ENCODE results near the gene C2CD3. TPM values are rescaled to one million over a fixed set of nuclear protein-coding genes. Genes with fewer than 3 reads are reported as not detected.

Gene C2CD3
- total RNA-seq, 4 donors from 2014 or later = 16.8 to 50.3 (median 29.0) TPM

DNA sequence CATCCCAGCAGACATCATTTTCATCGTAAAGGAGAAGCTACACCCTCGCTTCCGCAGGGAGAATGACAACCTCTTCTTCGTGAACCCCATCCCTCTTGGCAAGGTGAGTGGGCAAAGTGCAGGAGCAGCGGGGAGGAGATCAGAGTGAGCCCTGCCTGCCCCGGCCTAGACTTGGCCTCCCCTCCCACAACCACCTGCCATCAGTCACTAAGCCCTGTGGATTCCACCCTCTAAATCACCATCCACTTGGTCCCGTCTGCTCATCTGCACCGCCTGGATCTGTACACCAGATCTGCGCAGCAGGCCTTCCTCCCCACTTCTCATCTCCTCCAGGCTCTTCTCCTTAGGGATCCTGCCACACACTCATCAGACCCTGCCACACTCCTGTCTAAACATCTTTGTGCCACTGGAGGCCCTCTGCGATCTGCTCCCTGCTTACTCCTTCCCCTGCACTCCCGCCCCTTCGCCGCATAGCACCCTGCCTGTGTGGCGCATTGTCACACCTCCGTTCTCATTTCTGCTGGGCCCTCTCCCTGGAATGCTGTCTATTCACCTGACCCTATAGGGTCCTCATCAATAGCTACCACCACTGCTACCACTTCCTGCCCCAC is 202.3 kb downstream of the C2CD3 start:
- Histone ChIP-seq H3K9me3 (no peaks in the 10 kb centered on the region), H3K27ac (no peak overlapping the region), H3K27me3 (no peaks in the 10 kb centered on the region), H3K4me3 (no peak overlapping the region), H3K4me1 (peaks cover 0 to 6% (median 3%) of the 10 kb centered on the region in 4 donors), H3K36me3 (no peaks in the 10 kb centered on the region)
- TF ChIP-seq POLR2A (IDR thresholded peaks at IDR 0.05) = no peak
- TF ChIP-seq, protein P1, sequence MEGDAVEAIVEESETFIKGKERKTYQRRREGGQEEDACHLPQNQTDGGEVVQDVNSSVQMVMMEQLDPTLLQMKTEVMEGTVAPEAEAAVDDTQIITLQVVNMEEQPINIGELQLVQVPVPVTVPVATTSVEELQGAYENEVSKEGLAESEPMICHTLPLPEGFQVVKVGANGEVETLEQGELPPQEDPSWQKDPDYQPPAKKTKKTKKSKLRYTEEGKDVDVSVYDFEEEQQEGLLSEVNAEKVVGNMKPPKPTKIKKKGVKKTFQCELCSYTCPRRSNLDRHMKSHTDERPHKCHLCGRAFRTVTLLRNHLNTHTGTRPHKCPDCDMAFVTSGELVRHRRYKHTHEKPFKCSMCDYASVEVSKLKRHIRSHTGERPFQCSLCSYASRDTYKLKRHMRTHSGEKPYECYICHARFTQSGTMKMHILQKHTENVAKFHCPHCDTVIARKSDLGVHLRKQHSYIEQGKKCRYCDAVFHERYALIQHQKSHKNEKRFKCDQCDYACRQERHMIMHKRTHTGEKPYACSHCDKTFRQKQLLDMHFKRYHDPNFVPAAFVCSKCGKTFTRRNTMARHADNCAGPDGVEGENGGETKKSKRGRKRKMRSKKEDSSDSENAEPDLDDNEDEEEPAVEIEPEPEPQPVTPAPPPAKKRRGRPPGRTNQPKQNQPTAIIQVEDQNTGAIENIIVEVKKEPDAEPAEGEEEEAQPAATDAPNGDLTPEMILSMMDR (IDR thresholded peaks at IDR 0.05) = no peak
- DNase-seq = no peak

DNA sequence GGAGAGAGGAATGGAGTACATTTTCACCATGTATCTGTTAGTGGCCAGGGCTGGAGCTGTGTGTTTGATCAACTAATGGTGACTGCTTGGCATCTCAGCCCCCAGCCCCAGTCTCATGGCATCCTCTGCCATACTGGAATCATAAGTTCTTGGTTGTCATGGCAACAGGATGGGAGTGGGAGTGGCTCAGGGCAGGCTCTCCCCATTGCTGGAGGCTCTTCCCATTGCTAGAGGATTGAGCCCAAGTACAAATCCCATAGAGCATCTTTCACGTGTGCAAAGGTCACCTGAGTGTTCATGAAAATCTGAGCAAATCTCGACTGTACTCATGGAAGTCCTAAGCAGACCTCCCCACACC is 205.1 kb downstream of the C2CD3 start:
- DNase-seq = no peak
- TF ChIP-seq POLR2A (IDR thresholded peaks at IDR 0.05) = no peak
- TF ChIP-seq, protein P1 (IDR thresholded peaks at IDR 0.05) = no peak
- no peak overlapping the region for H3K4me3 ChIP-seq

DNA sequence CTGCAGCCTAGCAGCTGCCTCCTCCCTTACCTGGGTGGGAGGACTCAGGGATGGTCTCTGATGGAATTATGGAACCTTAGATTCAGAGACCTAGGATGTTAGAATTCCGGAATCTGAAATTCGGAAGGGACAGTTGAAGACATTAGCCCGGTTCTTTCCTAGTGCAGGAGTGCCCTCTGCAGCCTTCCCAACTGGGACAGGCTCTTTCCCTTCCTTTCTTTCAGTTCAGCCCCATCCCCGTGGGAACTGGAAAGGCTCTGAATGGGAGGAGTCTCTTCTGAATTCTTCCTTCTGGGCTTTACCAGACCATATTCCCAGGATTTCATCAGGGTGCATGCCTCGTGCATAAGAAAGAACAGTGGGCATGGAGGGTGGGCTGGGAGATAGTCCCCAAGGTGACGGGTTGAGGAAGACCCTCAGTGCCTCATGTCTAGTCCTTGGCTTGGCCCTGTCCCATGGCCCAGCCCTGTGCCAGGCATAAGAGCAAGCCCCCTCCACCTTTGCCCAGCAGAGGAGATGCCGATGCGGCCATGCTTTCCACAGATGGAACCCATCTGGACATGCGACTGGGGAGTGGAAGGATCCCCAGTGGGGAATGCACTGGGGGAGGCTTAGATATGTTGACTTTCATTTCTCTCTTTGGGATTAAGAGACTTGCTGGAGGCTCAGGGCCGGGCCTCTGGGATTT is 205.6 kb downstream of the C2CD3 start:
- H3K4me3 ChIP-seq = no peak overlapping the region
- TF ChIP-seq, protein P1 (IDR thresholded peaks at IDR 0.05) = no peak
- no peak for TF ChIP-seq POLR2A (IDR thresholded peaks at IDR 0.05)
- peak in 1 of 3 donors; percentile 41 for DNase-seq
- H3K36me3 ChIP-seq = no peaks in the 10 kb centered on the region
- H3K9me3 ChIP-seq = no peaks in the 10 kb centered on the region
- H3K4me1 ChIP-seq = peaks cover 0 to 3% (median 0%) of the 10 kb centered on the region in 4 donors
- no peaks in the 10 kb centered on the region for H3K27me3 ChIP-seq
- H3K27ac ChIP-seq = no peak overlapping the region

More for the DNA sequence above, 205.1 kb downstream of the C2CD3 start:
- no peak overlapping the region for H3K27ac ChIP-seq
- no peaks in the 10 kb centered on the region for H3K36me3 ChIP-seq
- H3K27me3 ChIP-seq = no peaks in the 10 kb centered on the region
- H3K4me1 ChIP-seq = peaks cover 0 to 3% (median 0%) of the 10 kb centered on the region in 4 donors
- H3K9me3 ChIP-seq = no peaks in the 10 kb centered on the region

DNA sequence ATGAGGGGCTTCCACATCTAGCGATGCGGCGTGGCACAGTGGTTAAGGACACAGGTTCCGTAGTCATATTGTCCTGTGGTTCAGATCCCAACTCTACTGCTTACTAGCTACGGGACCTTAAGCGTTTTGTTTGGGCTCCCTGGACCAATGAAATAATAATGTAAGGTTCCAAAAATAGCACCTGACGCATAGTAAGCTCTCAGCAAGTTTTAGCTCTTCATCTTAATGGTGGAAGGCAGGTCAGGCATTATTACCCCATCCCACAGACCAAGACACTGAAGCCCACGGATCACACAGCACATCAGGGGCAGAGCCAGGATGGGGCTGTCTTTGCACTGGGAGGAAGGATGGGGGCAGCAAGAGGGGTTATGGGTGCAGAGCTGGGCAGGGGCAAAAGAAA is 206.9 kb downstream of the C2CD3 start:
- no peak for TF ChIP-seq POLR2A (IDR thresholded peaks at IDR 0.05)
- Histone ChIP-seq H3K4me1 (peaks cover 0 to 3% (median 0%) of the 10 kb centered on the region in 4 donors), H3K27ac (no peak overlapping the region), H3K36me3 (no peaks in the 10 kb centered on the region), H3K27me3 (no peaks in the 10 kb centered on the region), H3K4me3 (no peak overlapping the region), H3K9me3 (no peaks in the 10 kb centered on the region)
- DNase-seq = peak in 1 of 3 donors; percentile 32

Small RNA genes lying within 50 kb of the gene (small RNA-seq; reads per million reads assigned to genes)
- gene AP002392.1 = 0 reads per million in 2 donors

Other genes with a start within 250 kb of the C2CD3 start
- gene DNAJB13, start 220.0 kb downstream of the C2CD3 start, total RNA-seq = 1 to 10 TPM in 1 of 4 donors, under 1 TPM in 1, not detected in 2; 0.54 to 4.4 TPM
- 100 to 1,000 TPM in 1 of 4 donors, 10 to 100 TPM in 3; 10.7 to 180 (median 27.4) TPM for gene UCP2, start 188.2 kb downstream of the C2CD3 start, total RNA-seq
- 1 to 10 TPM in 3 of 4 donors, under 1 TPM in 1; 0.76 to 3.4 (median 2.2) TPM for gene UCP3, start 161.9 kb downstream of the C2CD3 start, total RNA-seq
- gene PPME1, start 287 bp upstream of the C2CD3 start, total RNA-seq = 10 to 100 TPM; 17.1 to 71.0 (median 29.7) TPM
- not detected for gene P4HA3, start 140.6 kb upstream of the C2CD3 start, total RNA-seq
- 1 to 10 TPM; 1.2 to 5.8 (median 3.0) TPM for gene PGM2L1, start 227.4 kb upstream of the C2CD3 start, total RNA-seq